IMR-90 (cell line): Measurements from ENCODE around the gene EIF4ENIF1. TPM values are rescaled to one million over a fixed set of nuclear protein-coding genes. Genes with fewer than 3 reads are reported as not detected.

Source experiments
- ATAC-seq: fragments of 200-7000 bp; cut with Tn5 transposase; 2 replicates; pipeline ENCODE4 v1.9.1; 2020; ENCODE audit warnings: low read depth, mild to moderate bottlenecking, moderate library complexity
- Bru-seq: library from RNA; stranded (reverse); fragments of 400-500 nt; gene quantifications from one replicate; lab custom pipeline; 2021; lab: Mats Ljungman, UMichigan
- BruChase-seq, 2 experiments: library from RNA; stranded (reverse); fragments of 400-500 nt; gene quantifications; one replicate each; lab custom pipeline; 2021; lab: Mats Ljungman, UMichigan
- BruUV-seq: library from RNA; stranded (reverse); fragments of 400-500 nt; replicated peaks from 2 replicates; lab custom pipeline; 2021; lab: Mats Ljungman, UMichigan
- CTCF ChIA-PET: fragments of 300-600 bp; formaldehyde crosslinking; extraction: SDS; loops from one replicate; lab custom pipeline; 2021; ENCODE audit warnings: antibody characterized with exemption; lab: Yijun Ruan, JAX
- POLR2A ChIA-PET: fragments of 300-600 bp; sonication (Branson Sonifier 250); formaldehyde crosslinking; loops from one replicate; lab custom pipeline; 2022; ENCODE audit warnings: antibody characterized with exemption; ENCODE audit not compliant: unreplicated experiment; lab: Charles Lee
- DNase-seq: peaks from one replicate; pipeline ENCODE4 v3.0.0; 2013
- H2AFZ ChIP-seq: replicated peaks from 2 replicates; pipeline ENCODE3; 2013; ENCODE audit warnings: low read length, mild to moderate bottlenecking; ENCODE audit not compliant: poor library complexity
- H2AK5ac ChIP-seq: 2 replicates; pipeline ENCODE4 v1.6.1; 2013; ENCODE audit warnings: low read depth, low read length, inconsistent platforms
- H2AK9ac ChIP-seq: replicated peaks from 2 replicates; pipeline ENCODE3; 2013; ENCODE audit warnings: mild to moderate bottlenecking, low read depth, low read length, moderate library complexity; ENCODE audit not compliant: poor library complexity
- H2BK120ac ChIP-seq: 2 replicates; pipeline ENCODE4 v1.6.1; 2013; ENCODE audit warnings: low read depth, low read length, inconsistent platforms
- H2BK15ac ChIP-seq: 3 replicates; pipeline ENCODE4 v1.6.1; 2013; ENCODE audit warnings: low read depth, low read length, inconsistent platforms
- H2BK20ac ChIP-seq: 2 replicates; pipeline ENCODE4 v1.6.1; 2013; ENCODE audit warnings: low read depth, mild to moderate bottlenecking, inconsistent platforms, low read length, moderate library complexity
- H2BK5ac ChIP-seq: 2 replicates; pipeline ENCODE4 v1.6.1; 2013; ENCODE audit warnings: mild to moderate bottlenecking, low read depth, low read length, inconsistent platforms; ENCODE audit not compliant: poor library complexity, severe bottlenecking
- H3K14ac ChIP-seq: replicated peaks from 2 replicates; pipeline ENCODE4 v1.6.1; 2013; ENCODE audit warnings: low read depth, low read length, inconsistent platforms
- H3K18ac ChIP-seq: 2 replicates; pipeline ENCODE4 v1.6.1; 2013; ENCODE audit warnings: low read depth, low read length, control low read depth
- H3K23ac ChIP-seq: 2 replicates; pipeline ENCODE4 v1.6.1; 2013; ENCODE audit warnings: low read depth, low read length, inconsistent platforms
- H3K27ac ChIP-seq: 2 replicates; pipeline ENCODE4 v1.5.1; 2013; ENCODE audit warnings: mild to moderate bottlenecking, control low read depth, low read length; ENCODE audit not compliant: insufficient read depth
- H3K27me3 ChIP-seq: 2 replicates; pipeline ENCODE4 v1.6.1; 2013; ENCODE audit warnings: low read length; ENCODE audit not compliant: control insufficient read depth, insufficient read depth
- H3K36me3 ChIP-seq: 2 replicates; pipeline ENCODE4 v1.6.1; 2013; ENCODE audit warnings: low read length, mixed read lengths; ENCODE audit not compliant: control insufficient read depth, insufficient read depth
- H3K4ac ChIP-seq: 2 replicates; pipeline ENCODE4 v1.6.1; 2013; ENCODE audit warnings: low read depth, low read length, inconsistent platforms
- H3K4me1 ChIP-seq: 2 replicates; pipeline ENCODE4 v1.6.1; 2013; ENCODE audit warnings: low read length, mixed read lengths; ENCODE audit not compliant: control insufficient read depth, insufficient read depth
- H3K4me2 ChIP-seq: 2 replicates; pipeline ENCODE4 v1.6.1; 2013; ENCODE audit warnings: low read depth, mild to moderate bottlenecking, control low read depth, low read length, moderate library complexity
- H3K4me3 ChIP-seq: 2 replicates; pipeline ENCODE4 v1.5.1; 2013; ENCODE audit warnings: low read depth, mild to moderate bottlenecking, control low read depth, low read length, moderate library complexity; ENCODE audit not compliant: insufficient read depth
- H3K56ac ChIP-seq: 2 replicates; pipeline ENCODE4 v1.6.1; 2013; ENCODE audit warnings: low read length, inconsistent platforms; ENCODE audit not compliant: insufficient read depth; ENCODE audit errors: extremely low read depth
- H3K79me1 ChIP-seq, 2 experiments: 2 replicates each; pipeline ENCODE4 v1.6.1; 2013; ENCODE audit warnings: low read length in 2 of 2, inconsistent platforms in 1 of 2, low read depth in 1 of 2
- H3K9ac ChIP-seq: 2 replicates; pipeline ENCODE4 v1.6.1; 2013; ENCODE audit warnings: low read depth, low read length, control low read depth
- H3K9me1 ChIP-seq: 2 replicates; pipeline ENCODE4 v1.6.1; 2013; ENCODE audit warnings: low read length, inconsistent platforms; ENCODE audit not compliant: insufficient read depth
- H3K9me3 ChIP-seq: 2 replicates; pipeline ENCODE4 v1.6.1; 2013; ENCODE audit warnings: low read length; ENCODE audit not compliant: control insufficient read depth, insufficient read depth
- H4K20me1 ChIP-seq: 2 replicates; pipeline ENCODE4 v1.6.1; 2013; ENCODE audit warnings: low read length, inconsistent platforms; ENCODE audit not compliant: insufficient read depth
- H4K5ac ChIP-seq: 2 replicates; pipeline ENCODE4 v1.6.1; 2013; ENCODE audit warnings: mild to moderate bottlenecking, low read depth, low read length, control low read depth
- H4K8ac ChIP-seq, 2 experiments: 2 replicates each; pipeline ENCODE4 v1.6.1; 2013; ENCODE audit warnings: low read depth in 2 of 2, low read length in 2 of 2, control low read depth in 1 of 2, inconsistent platforms in 1 of 2
- H4K91ac ChIP-seq: 2 replicates; pipeline ENCODE4 v1.6.1; 2013; ENCODE audit warnings: low read depth, low read length, inconsistent platforms; ENCODE audit not compliant: insufficient read depth
- BHLHE40 ChIP-seq: fragments of 150-350 bp; IDR thresholded peaks from 2 replicates; pipeline ENCODE4 v1.6.1; 2016; ENCODE audit warnings: mild to moderate bottlenecking, low read depth, low read length
- CHD1 ChIP-seq: IDR thresholded peaks from 2 replicates; pipeline ENCODE4 v1.6.1; 2012; ENCODE audit warnings: low read depth, low read length, improper control_type of control experiment
- RAD21 ChIP-seq: IDR thresholded peaks from 2 replicates; pipeline ENCODE4 v1.6.1; 2012; ENCODE audit warnings: low read length, improper control_type of control experiment
- RCOR1 ChIP-seq: IDR thresholded peaks from 2 replicates; pipeline ENCODE4 v1.6.1; 2012; ENCODE audit warnings: mild to moderate bottlenecking, low read length, improper control_type of control experiment; ENCODE audit not compliant: insufficient replicate concordance
- RFX5 ChIP-seq: IDR thresholded peaks from 2 replicates; pipeline ENCODE4 v1.8.0; 2012; ENCODE audit warnings: low read depth, mild to moderate bottlenecking, low read length, moderate library complexity
- WGBS, 2 experiments: methylation state at CpG; one replicate each; pipeline versions ENCODE4 v1.1.5 to v1.1.7; 2013; ENCODE audit warnings: missing lambda C conversion rate in 2 of 2; ENCODE audit not compliant: insufficient read length in 1 of 2; ENCODE audit errors: extremely low coverage in 2 of 2; 5-methylcytosine and 5-hydroxymethylcytosine counted together
- dilution Hi-C: fragments of 300-500 bp; cut with HindIII; formaldehyde crosslinking; loops from one replicate; pipeline ENCODE4 v1.14.3; 2018; ENCODE audit warnings: low sequenced_read_pairs; ENCODE audit not compliant: unreplicated experiment
- in situ Hi-C: fragments of 300-500 bp; cut with MboI; formaldehyde crosslinking; loops from 3 replicates; pipeline ENCODE4 v1.14.3; 2019; ENCODE audit warnings: low sequenced_read_pairs, inconsistent platforms, mixed read lengths
- intact Hi-C: fragments of 100-400 bp; cut with micrococcal nuclease; formaldehyde crosslinking; loops from 2 replicates; pipeline ENCODE4 v1.10.0; 2022
- long read RNA-seq: library from polyadenylated mRNA; unstranded; transcript quantifications from one replicate; pipeline ENCODE4 v2.0.0, GENCODE V29; 2021; ENCODE audit not compliant: unreplicated experiment
- polyA plus RNA-seq, 3 experiments: library from polyadenylated mRNA; depleted of rRNA; stranded (reverse); fragments of >200 nt; gene quantifications; 2 replicates each; pipeline ENCODE4 v1.2.3, GENCODE V29; 2012; ENCODE audit warnings: low replicate concordance in 1 of 3
- total RNA-seq: library from RNA; depleted of rRNA; stranded (reverse); fragments of >200 nt; gene quantifications from 2 replicates; pipeline ENCODE4 v1.2.3, GENCODE V29; 2012; rRNA removed
- TF ChIP-seq, protein P1 (sequence below): fragments of 150-350 bp; IDR thresholded peaks from 2 replicates; pipeline ENCODE4 v1.6.1; 2017; ENCODE audit warnings: mild to moderate bottlenecking, antibody characterized with exemption, low read length, low read depth
- TF ChIP-seq, protein P2 (sequence below): conservative IDR thresholded peaks from 2 replicates; pipeline ENCODE4 v1.5.1; 2012; ENCODE audit warnings: mild to moderate bottlenecking, low read depth, low read length, improper control_type of control experiment

The EIF4ENIF1 gene, protein sequence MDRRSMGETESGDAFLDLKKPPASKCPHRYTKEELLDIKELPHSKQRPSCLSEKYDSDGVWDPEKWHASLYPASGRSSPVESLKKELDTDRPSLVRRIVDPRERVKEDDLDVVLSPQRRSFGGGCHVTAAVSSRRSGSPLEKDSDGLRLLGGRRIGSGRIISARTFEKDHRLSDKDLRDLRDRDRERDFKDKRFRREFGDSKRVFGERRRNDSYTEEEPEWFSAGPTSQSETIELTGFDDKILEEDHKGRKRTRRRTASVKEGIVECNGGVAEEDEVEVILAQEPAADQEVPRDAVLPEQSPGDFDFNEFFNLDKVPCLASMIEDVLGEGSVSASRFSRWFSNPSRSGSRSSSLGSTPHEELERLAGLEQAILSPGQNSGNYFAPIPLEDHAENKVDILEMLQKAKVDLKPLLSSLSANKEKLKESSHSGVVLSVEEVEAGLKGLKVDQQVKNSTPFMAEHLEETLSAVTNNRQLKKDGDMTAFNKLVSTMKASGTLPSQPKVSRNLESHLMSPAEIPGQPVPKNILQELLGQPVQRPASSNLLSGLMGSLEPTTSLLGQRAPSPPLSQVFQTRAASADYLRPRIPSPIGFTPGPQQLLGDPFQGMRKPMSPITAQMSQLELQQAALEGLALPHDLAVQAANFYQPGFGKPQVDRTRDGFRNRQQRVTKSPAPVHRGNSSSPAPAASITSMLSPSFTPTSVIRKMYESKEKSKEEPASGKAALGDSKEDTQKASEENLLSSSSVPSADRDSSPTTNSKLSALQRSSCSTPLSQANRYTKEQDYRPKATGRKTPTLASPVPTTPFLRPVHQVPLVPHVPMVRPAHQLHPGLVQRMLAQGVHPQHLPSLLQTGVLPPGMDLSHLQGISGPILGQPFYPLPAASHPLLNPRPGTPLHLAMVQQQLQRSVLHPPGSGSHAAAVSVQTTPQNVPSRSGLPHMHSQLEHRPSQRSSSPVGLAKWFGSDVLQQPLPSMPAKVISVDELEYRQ
- 14.7 and 16.4 TPM in 2 replicates for total RNA-seq
- polyA plus RNA-seq (2012; rRNA removed) = 16.0 and 17.2 TPM in 2 replicates
- polyA plus RNA-seq (2012; cell fraction: cytosol; rRNA removed) = 7.8 and 8.1 TPM in 2 replicates
- polyA plus RNA-seq (2012; cell fraction: nucleus; rRNA removed; ENCODE audit: low replicate concordance) = 22.6 and 39.0 TPM in 2 replicates
- Bru-seq, nascent RNA = percentile 81 among the genes with signal in this experiment
- BruChase-seq, experiment 1, labeled RNA remaining after a 6-hour chase = percentile 82 among the genes with signal in this experiment
- percentile 73 among the genes with signal in this experiment for BruChase-seq, experiment 2, labeled RNA remaining after a 2-hour chase
- long read RNA-seq, partial matches to known transcripts = 13 of 21 reads
- long read RNA-seq, other reads (novel, unspliced or antisense) = 6 of 21 reads

DNA sequence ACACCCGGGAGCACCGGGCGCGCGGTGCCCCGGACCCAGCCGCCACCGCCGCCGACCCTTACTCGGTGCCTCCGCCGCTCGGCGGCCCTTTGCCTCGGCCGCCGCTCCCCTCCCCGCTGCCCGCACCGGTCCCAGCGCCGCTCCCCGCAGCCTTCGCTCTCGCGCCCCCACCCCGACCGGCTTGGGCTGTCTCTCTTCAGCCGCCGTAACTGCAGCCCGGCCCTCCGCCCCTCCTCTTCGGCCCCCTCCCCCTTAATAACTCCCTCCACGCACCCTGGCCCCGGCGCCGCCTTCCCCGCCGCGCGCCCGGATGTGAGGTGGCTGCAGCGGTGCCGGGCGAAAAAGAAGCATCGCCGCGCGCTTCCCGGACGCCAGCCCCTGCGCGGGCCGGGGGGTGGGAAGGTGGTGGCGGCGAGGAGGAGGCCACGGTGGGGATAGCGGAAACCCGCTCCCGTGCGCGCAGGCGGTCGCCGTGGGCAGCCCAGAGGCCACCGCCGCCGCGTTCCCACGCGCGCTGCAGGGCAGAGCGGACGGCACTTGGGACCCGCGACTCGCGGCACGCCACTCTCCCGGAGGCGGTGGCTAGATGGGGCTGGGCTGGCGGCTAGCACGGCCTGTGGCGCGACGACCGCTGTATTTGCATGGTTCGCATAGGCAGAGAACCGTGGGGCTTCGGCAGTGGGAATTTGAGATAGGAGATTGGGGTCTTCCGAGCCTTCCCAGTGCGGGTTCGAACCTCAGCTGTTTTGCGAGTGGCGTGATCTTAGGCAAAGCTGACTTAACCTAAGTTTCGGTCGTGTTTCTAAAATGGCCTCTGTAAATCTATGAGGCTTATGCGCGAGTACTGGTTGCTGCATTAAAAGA is at the start of gene EIF4ENIF1:
Gene EIF4ENIF1, minus strand, starts transcription at position 211 of the 864 bp plus-strand sequence. CDS start 1,124 bp downstream, outside the sequence.
- dilution Hi-C loops = no loop called here
- no TSS peak for BruUV-seq
- H3K27ac ChIP-seq = peak within 1 kb of the TSS; percentile 98
- 1% methylated on average over 41 of the region's 100 CpGs; no CpG with 5 or more reads in 1 of the 2 experiments for WGBS, 2 experiments
- H3K27me3 ChIP-seq = no peaks in the 10 kb centered on the region
- H2BK120ac ChIP-seq = peak within 1 kb of the TSS; percentile 74
- H4K5ac ChIP-seq = peak within 1 kb of the TSS; percentile 83
- H4K8ac ChIP-seq = peak within 1 kb of the TSS; percentile 12 to 87; a peak in 3 of 4 replicates
- peak within 1 kb of the TSS; percentile 74 for H3K14ac ChIP-seq
- intact Hi-C loops = loop anchor here (1.0 kb wide), 1 partner anchor 143 kb away; no protein-coding TSS in a partner anchor
- H2BK20ac ChIP-seq = no peak within 1 kb of the TSS
- peak within 1 kb of the TSS; percentile 67 for H3K56ac ChIP-seq
- 0 out of 3 replicates have a peak within 1 kb of the TSS, but pooled peaks have one; percentile 52 for H2BK15ac ChIP-seq
- ATAC-seq (peak; percentile 94), DNase-seq (peak; percentile 78)
- H2AK5ac ChIP-seq = peak within 1 kb of the TSS; percentile 3
- peak within 1 kb of the TSS; percentile 94 for H3K4me2 ChIP-seq
- peak within 1 kb of the TSS; percentile 95 for H2AFZ ChIP-seq
- peak within 1 kb of the TSS; percentile 92 for H2AK9ac ChIP-seq
- peaks cover 2% of the 10 kb centered on the region; the same call in 1 of the 2 replicates for H3K4me1 ChIP-seq
- H3K79me1 ChIP-seq = peaks cover 29 to 48% of the 10 kb centered on the region in 2 experiments
- peaks cover 9% of the 10 kb centered on the region for H3K36me3 ChIP-seq
- peak within 1 kb of the TSS; percentile 70 for H3K18ac ChIP-seq
- CTCF ChIA-PET = no interaction called here
- no peaks in the 10 kb centered on the region; the same call in 1 of the 2 replicates for H3K9me1 ChIP-seq
- H4K91ac ChIP-seq = peak within 1 kb of the TSS; percentile 91
- H4K20me1 ChIP-seq = no peaks in the 10 kb centered on the region
- in situ Hi-C loops = no loop called here
- no peaks in the 10 kb centered on the region for H3K9me3 ChIP-seq
- H3K9ac ChIP-seq = peak within 1 kb of the TSS; percentile 83
- H3K23ac ChIP-seq = peak within 1 kb of the TSS; percentile 82
- POLR2A ChIA-PET = no interaction called here
- peak within 1 kb of the TSS; percentile 99 for H2BK5ac ChIP-seq
- peak within 1 kb of the TSS; percentile 90 for H3K4ac ChIP-seq
- H3K4me3 ChIP-seq = peak within 1 kb of the TSS; percentile 72
- TF ChIP-seq CHD1 (0 out of 2 replicates have a peak, but pooled peaks have one; percentile 18), RCOR1 (no peak), BHLHE40 (no peak), RFX5 (no peak), RAD21 (no peak)
- TF ChIP-seq, protein P1, sequence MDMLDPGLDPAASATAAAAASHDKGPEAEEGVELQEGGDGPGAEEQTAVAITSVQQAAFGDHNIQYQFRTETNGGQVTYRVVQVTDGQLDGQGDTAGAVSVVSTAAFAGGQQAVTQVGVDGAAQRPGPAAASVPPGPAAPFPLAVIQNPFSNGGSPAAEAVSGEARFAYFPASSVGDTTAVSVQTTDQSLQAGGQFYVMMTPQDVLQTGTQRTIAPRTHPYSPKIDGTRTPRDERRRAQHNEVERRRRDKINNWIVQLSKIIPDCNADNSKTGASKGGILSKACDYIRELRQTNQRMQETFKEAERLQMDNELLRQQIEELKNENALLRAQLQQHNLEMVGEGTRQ = no peak
- TF ChIP-seq, protein P2, sequence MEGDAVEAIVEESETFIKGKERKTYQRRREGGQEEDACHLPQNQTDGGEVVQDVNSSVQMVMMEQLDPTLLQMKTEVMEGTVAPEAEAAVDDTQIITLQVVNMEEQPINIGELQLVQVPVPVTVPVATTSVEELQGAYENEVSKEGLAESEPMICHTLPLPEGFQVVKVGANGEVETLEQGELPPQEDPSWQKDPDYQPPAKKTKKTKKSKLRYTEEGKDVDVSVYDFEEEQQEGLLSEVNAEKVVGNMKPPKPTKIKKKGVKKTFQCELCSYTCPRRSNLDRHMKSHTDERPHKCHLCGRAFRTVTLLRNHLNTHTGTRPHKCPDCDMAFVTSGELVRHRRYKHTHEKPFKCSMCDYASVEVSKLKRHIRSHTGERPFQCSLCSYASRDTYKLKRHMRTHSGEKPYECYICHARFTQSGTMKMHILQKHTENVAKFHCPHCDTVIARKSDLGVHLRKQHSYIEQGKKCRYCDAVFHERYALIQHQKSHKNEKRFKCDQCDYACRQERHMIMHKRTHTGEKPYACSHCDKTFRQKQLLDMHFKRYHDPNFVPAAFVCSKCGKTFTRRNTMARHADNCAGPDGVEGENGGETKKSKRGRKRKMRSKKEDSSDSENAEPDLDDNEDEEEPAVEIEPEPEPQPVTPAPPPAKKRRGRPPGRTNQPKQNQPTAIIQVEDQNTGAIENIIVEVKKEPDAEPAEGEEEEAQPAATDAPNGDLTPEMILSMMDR = no peak
